Liver (tissue), 9 donors: Measurements from ENCODE around the gene GHR. TPM values are rescaled to one million over a fixed set of nuclear protein-coding genes. Genes with fewer than 3 reads are reported as not detected.

Source experiments
- DNase-seq: peaks from one replicate; pipeline ENCODE4 v3.0.0-alpha.2; 2017; ENCODE audit warnings: low spot score
- H3K27ac ChIP-seq, 2 donors: one replicate each; pipeline ENCODE4 v1.7.0; 2013; ENCODE audit warnings: inconsistent platforms in 2 of 2, low read length in 2 of 2, control low read depth in 1 of 2, low read depth in 1 of 2, mild to moderate bottlenecking in 1 of 2
- H3K27me3 ChIP-seq, 4 donors: one replicate each; pipeline versions ENCODE4 v1.6.1 to v1.7.0; 2013; ENCODE audit warnings: low read length in 3 of 4, inconsistent platforms in 1 of 4, mild to moderate bottlenecking in 1 of 4, moderate library complexity in 1 of 4; ENCODE audit not compliant: control insufficient read depth in 4 of 4, insufficient read depth in 4 of 4
- H3K36me3 ChIP-seq, 4 donors: one replicate each; pipeline versions ENCODE4 v1.6.1 to v1.7.0; 2013; ENCODE audit warnings: low read length in 3 of 4, mild to moderate bottlenecking in 3 of 4, low read depth in 1 of 4, moderate library complexity in 1 of 4; ENCODE audit not compliant: control insufficient read depth in 4 of 4, insufficient read depth in 3 of 4
- H3K4me1 ChIP-seq, 4 donors: one replicate each; pipeline versions ENCODE4 v1.6.1 to v1.7.0; 2013; ENCODE audit warnings: low read length in 3 of 4, mild to moderate bottlenecking in 3 of 4, moderate library complexity in 1 of 4; ENCODE audit not compliant: control insufficient read depth in 4 of 4, insufficient read depth in 4 of 4
- H3K4me3 ChIP-seq, 3 donors: one replicate each; pipeline versions ENCODE4 v1.6.1 to v1.7.0; 2013; ENCODE audit warnings: low read length in 3 of 3, control low read depth in 1 of 3, low read depth in 1 of 3, mild to moderate bottlenecking in 1 of 3
- H3K9ac ChIP-seq, 2 donors: one replicate each; pipeline ENCODE4 v1.7.0; 2013; ENCODE audit warnings: low read length in 2 of 2, mild to moderate bottlenecking in 2 of 2, moderate library complexity in 2 of 2, control low read depth in 1 of 2, low read depth in 1 of 2
- H3K9me3 ChIP-seq, 4 donors: one replicate each; pipeline versions ENCODE4 v1.6.1 to v1.7.0; 2013; ENCODE audit warnings: low read length in 3 of 4; ENCODE audit not compliant: control insufficient read depth in 4 of 4
- ATF3 ChIP-seq: IDR thresholded peaks from 2 replicates; pipeline ENCODE4 v1.6.1; 2016; ENCODE audit warnings: antibody characterized with exemption
- CTCF ChIP-seq: fragments of 150-350 bp; IDR thresholded peaks from 2 replicates; pipeline ENCODE4 v1.5.1; 2017; ENCODE audit warnings: improper control_type of control experiment, low read depth, low read length; ENCODE audit not compliant: missing input control
- EGR1 ChIP-seq, 2 donors: IDR thresholded peaks; 2 replicates each; pipeline ENCODE4 v1.6.1; 2016 to 2018; ENCODE audit warnings: antibody characterized with exemption in 2 of 2, low read depth in 2 of 2
- FOXA1 ChIP-seq: IDR thresholded peaks from 2 replicates; pipeline ENCODE4 v1.6.1; 2016; ENCODE audit warnings: antibody characterized with exemption
- FOXA2 ChIP-seq: IDR thresholded peaks from 2 replicates; pipeline ENCODE4 v1.6.1; 2016; ENCODE audit warnings: antibody characterized with exemption
- GABPA ChIP-seq, 2 donors: IDR thresholded peaks in 1 of 2; conservative IDR thresholded peaks in 1 of 2; 2 replicates each; pipeline ENCODE4 v1.6.1; 2016; ENCODE audit warnings: antibody characterized with exemption in 2 of 2, mild to moderate bottlenecking in 1 of 2, moderate library complexity in 1 of 2
- HNF4A ChIP-seq, 2 donors: conservative IDR thresholded peaks; 2 replicates each; pipeline ENCODE4 v1.6.1; 2016; ENCODE audit warnings: antibody characterized with exemption in 2 of 2, mild to moderate bottlenecking in 2 of 2
- HNF4G ChIP-seq: IDR thresholded peaks from 2 replicates; pipeline ENCODE4 v1.6.1; 2016; ENCODE audit warnings: antibody characterized with exemption
- JUND ChIP-seq, 2 donors: IDR thresholded peaks; 2 replicates each; pipeline ENCODE4 v1.6.1; 2016; ENCODE audit warnings: antibody characterized with exemption in 2 of 2
- MAX ChIP-seq: IDR thresholded peaks from 2 replicates; pipeline ENCODE4 v1.6.1; 2016; ENCODE audit warnings: antibody characterized with exemption
- NR2F2 ChIP-seq: IDR thresholded peaks from 2 replicates; pipeline ENCODE4 v1.6.1; 2016; ENCODE audit warnings: antibody characterized with exemption
- RAD21 ChIP-seq, 2 donors: IDR thresholded peaks; 2 replicates each; pipeline ENCODE4 v1.6.1; 2016; ENCODE audit warnings: antibody characterized with exemption in 2 of 2, mild to moderate bottlenecking in 2 of 2
- REST ChIP-seq: IDR thresholded peaks from 2 replicates; pipeline ENCODE4 v1.6.1; 2016; ENCODE audit warnings: antibody characterized with exemption, mild to moderate bottlenecking
- RXRA ChIP-seq, 2 donors: IDR thresholded peaks; 2 replicates each; pipeline ENCODE4 v1.6.1; 2017 to 2018; ENCODE audit warnings: antibody characterized with exemption in 2 of 2, mild to moderate bottlenecking in 1 of 2
- SP1 ChIP-seq: IDR thresholded peaks from 2 replicates; pipeline ENCODE4 v1.6.1; 2018; ENCODE audit warnings: antibody characterized with exemption, mild to moderate bottlenecking
- TAF1 ChIP-seq: conservative IDR thresholded peaks from 2 replicates; pipeline ENCODE4 v1.6.1; 2016; ENCODE audit warnings: antibody characterized with exemption, mild to moderate bottlenecking
- YY1 ChIP-seq: IDR thresholded peaks from 2 replicates; pipeline ENCODE4 v1.6.1; 2016; ENCODE audit warnings: antibody characterized with exemption, mild to moderate bottlenecking
- ZBTB33 ChIP-seq: IDR thresholded peaks from 2 replicates; pipeline ENCODE4 v1.6.1; 2016; ENCODE audit warnings: antibody characterized with exemption
- WGBS: extraction: QIAGEN DNeasy Blood & Tissue Kit; methylation state at CpG from one replicate; pipeline ENCODE4 v1.1.7; 2013; 5-methylcytosine and 5-hydroxymethylcytosine counted together
- polyA plus RNA-seq, 2 donors: library from polyadenylated mRNA; stranded (reverse) in 1 of 2; unstranded in 1 of 2; fragments of 200-250 nt in 1 of 2; fragments of >200 nt in 1 of 2; fragmentation: Nextera tagmentation in 1 of 2; extraction: Ambion mirVana in 1 of 2; gene quantifications; one replicate each; pipeline versions ENCODE4 v1.2.1 to v1.2.3, GENCODE V29; 2013 to 2015
- total RNA-seq, 2 donors: library from RNA; depleted of rRNA; stranded (reverse); fragments of >200 nt; gene quantifications; one replicate each; pipeline ENCODE4 v1.2.3, GENCODE V29; 2014
- donor health status: healthy.
- donor health status: healthy.
- donor health status: healthy.
- donor health status: healthy.
- donor health status: healthy.

The GHR gene
- total and polyA plus RNA-seq, 4 donors, result 6.6 to 104 (median 20.9) TPM

- no peaks in the 10 kb centered on the region for H3K27me3 ChIP-seq
- no peak overlapping the region for H3K9ac ChIP-seq
- WGBS, result 85% methylated on average over 4 of the region's 4 CpGs
- DNase-seq, result no peak
- TF ChIP-seq TAF1, result no peak
- no peak for TF ChIP-seq CTCF
- no peak for TF ChIP-seq RAD21 (IDR thresholded peaks at IDR 0.05)
- TF ChIP-seq ZBTB33, result no peak
- TF ChIP-seq FOXA1, result no peak
- TF ChIP-seq FOXA2, result no peak
- TF ChIP-seq HNF4G, result no peak
- TF ChIP-seq SP1, result no peak
- TF ChIP-seq MAX, result no peak
- TF ChIP-seq JUND (IDR thresholded peaks at IDR 0.05), result no peak
- no peak for TF ChIP-seq RXRA (IDR thresholded peaks at IDR 0.05)
- no peak for TF ChIP-seq GABPA (IDR thresholded peaks at IDR 0.05 in 1 of 2, conservative IDR thresholded peaks at IDR 0.05 in 1 of 2)
- no peak for TF ChIP-seq REST
- no peak for TF ChIP-seq NR2F2
- TF ChIP-seq HNF4A (conservative IDR thresholded peaks at IDR 0.05), result no peak
- no peak for TF ChIP-seq ATF3
- TF ChIP-seq YY1, result no peak
- TF ChIP-seq EGR1 (IDR thresholded peaks at IDR 0.05; ENCODE audit: low read depth in 2 of 2), result no peak
- H3K4me1 ChIP-seq, result no peaks in the 10 kb centered on the region
- no peak overlapping the region for H3K4me3 ChIP-seq
- H3K27ac ChIP-seq, result no peak overlapping the region
- H3K36me3 ChIP-seq, result peaks cover 5 to 47% (median 37%) of the 10 kb centered on the region in 4 donors
- H3K9me3 ChIP-seq, result no peaks in the 10 kb centered on the region
These were observed 295.4 kb downstream of the GHR start for GRCh38 chr5:42718591-42718990.
